ENCODE results near the gene PNMA8C.
"Not testable (repeated sequence)": the region's sequence is repeated elsewhere in the genome, so short reads cannot be mapped to it uniquely, and the experiment has no call there.

PNMA8C gene

DNA sequence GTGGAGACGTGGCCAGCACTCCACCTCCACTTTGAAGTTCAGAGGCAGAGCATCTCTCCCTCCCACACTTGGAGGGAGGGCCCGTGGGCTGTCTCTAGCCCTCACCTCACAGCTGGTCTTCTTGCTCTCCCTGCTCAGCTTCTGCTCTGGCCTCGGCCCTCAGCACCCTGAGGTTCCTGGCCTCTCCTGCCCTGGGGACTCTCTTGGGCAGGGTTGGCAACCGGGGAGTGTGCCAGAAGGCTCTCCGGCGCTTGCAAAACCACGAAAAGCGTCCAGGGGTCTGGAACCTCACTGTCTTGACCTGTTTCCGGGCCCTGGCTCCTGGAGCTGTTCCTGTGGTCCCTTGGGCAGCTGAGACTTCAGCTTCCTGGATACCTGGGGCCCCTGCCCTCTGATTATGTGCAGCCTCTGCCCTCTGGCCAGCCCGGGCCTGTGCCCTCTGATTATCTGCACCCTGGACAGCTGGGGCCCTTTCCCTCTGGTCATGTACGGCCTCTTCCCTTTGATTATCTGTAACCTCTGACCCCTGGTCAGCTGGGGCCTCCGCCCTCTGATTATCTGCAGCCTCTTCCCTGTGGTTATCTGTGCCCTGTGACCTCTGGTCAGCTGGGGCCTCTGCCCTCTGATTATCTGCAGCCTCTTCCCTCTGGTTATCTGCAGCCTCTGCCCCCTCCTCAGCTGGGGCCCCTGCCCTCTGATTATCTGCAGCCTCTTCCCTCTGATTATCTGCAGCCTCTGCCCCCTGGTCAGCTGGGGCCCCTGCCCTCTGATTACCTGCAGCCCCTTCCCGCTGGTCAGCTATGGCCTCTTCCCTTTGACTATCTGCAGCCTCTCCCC, 17.4 kb downstream of the PNMA8C start:
- FAIRE-seq: no peak

DNA sequence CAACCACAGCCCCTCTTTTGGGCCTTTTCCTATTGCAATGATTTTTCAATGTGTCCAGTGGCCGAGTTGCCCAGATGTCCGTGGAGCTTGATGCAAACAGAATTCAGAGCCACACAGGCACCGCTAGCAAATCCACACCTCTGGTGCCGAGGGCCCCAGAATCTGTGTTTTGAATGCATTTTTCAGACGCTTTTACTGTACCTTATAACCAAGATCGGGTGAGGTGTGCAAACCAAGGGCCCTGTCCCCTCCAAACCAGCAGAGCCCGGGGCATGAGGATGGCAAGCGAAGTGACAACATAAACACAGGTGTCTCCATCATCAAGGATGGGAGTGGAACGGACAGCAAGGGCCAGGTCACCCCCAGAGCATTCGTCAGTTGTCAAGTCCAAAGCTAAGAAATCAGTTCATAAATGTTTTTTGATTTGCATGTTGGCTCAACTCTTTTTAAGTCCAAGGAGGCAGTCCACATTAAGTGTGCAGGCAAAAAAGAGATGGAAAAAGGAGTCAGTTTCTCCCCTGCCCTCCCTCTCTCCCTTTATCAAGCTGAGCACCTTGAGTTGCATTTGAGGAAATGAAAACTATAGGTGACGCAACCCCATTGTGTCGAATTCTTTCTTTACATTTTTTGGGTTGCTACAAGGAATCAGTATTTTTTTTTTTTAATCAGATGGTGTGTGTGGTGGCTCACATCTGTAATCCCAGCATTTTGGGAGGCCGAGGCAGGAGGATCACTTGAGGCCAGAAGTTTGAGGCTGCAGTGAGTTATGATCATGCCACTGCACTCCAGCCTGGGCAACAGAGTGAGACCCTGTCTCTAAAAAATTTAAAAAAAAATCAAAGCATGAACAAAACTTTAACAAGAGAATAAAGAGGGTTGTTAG, 18.3 kb downstream of the PNMA8C start:
- no peak for FAIRE-seq

DNA sequence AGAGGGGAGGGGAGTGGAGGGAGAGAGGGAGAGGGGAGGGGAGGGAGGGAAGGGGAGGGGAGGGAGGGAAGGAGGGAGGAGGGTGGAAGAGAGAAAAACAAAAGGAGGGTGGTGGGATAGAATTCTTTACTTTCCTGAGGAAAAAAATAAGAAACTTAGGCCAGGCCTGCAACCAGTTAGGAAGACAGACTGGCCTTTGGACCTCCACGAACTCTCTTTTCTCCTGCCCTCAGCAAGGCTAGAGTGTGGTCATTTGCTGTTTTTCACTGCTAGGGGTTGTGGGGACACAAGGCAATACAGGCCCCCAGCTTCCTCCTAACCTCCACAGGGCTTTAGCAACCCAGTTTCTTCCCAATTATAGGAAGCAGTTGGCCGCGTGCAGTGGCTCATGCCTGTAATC, 19.5 kb downstream of the PNMA8C start:
- FAIRE-seq: no peak

DNA sequence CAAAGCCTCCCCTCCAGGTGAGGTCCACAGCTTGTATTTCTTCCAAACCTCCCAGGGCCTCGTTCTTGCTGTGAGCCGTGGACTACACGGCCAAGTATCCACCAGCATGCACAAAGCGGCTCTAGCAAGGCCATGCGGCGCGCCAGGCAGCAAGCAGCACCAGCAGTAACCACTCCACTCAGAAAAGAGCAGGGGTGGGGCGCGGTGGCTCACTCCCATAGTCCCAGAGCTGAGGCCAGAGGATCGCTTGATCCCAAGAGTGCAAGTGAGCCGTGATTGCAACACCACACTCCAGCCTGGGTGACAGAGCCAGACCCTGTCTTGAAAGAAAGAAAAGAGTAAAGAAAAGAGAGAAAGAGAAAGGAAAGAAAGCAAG, 20.1 kb downstream of the PNMA8C start:
- no peak for FAIRE-seq

DNA sequence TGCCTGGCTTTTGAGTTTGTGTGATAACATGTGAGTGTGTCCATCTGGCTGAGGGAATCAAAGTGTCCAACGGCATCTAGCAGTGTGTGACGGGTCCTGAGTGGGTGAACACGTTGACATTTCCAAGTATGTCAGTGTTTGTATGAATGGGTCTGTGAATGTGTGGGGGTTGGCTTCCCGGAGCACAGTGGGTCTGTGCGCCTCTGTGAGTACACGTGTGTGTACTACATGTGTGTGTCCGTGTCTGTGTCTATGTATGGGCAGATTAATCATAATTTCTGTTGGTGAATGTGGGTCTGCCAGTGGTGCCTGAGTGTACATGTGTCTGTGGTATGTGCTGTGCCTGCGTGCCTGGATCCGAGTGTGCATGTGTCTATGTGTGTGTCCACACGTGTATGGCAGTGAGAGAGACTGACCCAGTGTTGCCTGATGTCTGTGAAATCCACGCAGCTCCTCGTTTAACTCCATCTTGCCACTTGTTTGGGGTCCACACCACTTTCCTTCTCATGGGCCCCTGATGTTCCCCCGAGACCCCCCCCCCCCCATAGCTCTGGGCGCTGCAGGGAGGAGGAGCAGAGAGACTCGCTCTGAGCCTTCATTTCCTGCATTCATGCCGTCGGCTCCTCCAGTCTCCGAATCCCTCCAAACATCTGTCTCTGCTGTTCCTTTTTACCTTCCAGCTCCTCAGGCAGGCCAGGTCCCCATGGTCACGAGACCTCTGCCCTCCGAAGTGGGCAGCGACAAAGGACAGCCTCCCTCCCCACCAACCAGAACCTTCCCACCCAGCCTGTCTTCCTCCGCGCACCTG, 20.7 kb downstream of the PNMA8C start:
- no peak for FAIRE-seq

DNA sequence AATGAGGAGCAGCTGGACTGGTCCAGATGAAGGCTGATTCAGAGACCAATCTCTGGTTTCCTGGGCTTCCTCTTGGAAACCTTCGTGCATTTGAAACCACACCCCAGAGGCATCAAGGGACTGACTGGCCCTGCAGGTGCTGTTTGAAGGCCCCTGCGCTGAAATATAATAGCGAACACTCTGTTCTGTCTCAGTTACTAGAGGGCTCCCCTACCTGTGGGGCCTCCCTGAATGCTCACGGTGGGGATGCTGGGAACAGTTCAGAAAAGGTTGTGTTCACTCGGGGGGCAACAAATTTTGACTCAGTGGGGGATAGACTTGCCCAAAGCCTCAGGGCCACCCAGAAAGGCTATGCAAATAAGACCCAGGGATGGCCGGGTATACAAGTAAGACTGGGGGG, 21.8 kb downstream of the PNMA8C start:
- FAIRE-seq: no peak

DNA sequence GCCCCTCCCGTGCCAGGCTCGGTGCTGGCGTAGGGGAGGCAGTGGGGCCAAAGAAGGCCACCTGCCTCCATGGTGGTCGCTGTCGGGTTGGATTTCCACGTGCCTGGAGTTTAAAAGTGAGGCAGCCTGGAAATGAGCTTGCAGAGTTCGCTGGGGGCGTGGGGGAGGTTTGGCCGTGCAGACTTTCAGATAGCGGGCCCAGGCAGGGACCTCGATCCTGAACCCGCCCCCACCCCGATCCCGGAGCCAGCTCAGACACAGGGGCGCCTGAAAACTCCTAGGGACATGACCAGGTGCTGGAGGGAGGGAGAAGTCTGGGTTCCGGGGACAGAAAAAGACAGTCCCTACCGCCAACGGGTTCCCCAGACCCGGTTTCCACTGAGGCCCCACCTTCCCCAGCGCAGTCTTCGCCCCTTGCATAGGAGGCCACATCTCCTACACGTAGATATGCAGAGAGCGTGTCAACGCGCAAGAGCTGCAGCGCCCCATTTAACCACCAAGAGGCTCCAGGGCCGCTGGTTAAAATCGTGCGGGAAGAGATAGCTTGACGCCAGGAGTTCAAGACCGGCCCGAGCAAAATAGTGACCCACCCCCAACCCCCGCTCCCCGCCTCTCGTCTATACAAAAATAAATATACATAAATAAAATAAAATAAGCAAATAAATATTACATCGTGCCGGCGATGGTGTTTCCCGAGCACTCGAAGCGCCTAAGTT, 23.8 kb downstream of the PNMA8C start:
- no peak for FAIRE-seq

DNA sequence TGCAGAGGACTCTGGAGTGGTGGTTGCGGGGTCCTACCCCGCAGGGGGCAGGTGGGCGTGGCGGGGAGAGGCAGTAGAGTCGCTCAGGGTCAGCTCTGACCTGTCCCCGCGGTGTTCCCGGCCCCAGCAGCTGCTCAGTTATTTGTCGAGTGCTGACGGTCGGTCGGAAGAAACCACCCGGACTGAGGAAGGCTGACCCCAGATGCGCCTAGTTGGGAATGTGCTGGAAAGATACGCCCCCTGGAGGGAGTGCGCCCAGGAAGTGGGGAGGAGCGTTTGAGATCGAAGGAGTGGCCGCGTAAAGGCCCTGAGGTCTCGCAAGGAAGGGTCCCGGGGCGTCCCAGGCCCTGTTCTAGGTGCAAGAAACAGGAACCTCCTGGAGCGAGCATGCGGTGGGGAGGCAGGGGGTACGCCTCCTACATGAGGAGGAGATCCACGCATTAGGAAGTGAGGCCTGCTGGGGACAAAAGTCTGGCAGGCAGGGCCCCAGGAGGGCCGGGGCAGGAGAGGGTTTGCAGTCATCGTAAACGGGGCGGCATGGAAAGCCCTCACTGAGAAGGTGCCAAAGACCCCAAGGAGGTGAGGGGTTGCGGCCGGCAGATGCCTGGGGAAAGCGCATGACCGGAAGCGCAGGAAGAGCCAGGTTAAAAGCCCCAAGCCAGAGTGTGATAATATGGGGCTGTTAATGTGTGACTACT, 24.5 kb downstream of the PNMA8C start:
- FAIRE-seq: no peak

DNA sequence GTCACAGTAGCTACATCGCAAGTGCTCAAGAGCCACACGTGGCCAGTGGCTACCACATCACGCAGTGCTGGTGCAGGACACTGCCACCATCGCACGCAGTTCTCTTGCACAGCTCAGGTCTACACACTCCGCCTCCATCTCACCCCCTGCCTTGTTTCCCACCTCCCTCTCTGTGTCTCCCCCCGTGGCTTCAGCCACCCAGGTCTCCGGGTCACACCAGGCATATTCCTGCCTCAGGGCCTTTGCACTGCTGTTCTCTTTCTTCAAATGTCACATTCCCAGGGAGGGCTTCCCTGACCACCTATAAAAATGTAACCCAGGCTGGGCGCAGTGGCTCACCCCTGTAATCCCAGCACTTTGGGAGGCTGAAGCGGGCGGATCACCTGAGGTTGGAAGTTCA, 26.0 kb downstream of the PNMA8C start:
- no peak for FAIRE-seq

DNA sequence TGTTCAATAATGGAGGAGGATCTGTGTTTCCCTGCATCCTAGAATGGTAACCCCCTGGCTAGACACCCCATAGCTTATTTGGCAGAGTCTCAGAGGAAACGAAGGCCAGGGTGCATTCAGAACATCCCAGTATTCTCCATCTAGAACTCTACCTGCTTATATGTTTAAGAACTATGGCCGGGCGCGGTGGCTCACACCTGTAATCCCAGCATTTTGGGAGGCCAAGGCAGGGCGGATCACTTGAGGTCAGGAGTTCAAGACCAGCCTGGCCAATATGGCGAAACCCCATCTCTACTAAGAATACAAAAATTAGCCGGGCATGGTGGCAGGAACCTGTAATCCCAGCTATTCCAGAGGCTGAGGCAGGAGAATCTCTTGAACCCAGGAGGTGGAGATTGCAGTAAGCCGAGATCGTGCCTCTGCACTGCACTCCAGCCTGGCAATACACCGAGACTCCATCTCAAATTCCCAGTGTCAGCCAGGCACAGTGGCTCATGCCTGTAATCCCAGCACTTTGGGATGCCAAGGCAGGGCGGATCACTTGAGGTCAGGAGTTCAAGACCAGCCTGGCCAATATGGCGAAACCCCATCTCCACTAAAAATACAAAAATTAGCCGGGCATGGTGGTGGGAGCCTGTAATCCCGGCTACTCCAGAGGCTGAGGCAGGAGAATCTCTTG, 30.8 kb downstream of the PNMA8C start:
- not testable (repeated sequence) for FAIRE-seq

DNA sequence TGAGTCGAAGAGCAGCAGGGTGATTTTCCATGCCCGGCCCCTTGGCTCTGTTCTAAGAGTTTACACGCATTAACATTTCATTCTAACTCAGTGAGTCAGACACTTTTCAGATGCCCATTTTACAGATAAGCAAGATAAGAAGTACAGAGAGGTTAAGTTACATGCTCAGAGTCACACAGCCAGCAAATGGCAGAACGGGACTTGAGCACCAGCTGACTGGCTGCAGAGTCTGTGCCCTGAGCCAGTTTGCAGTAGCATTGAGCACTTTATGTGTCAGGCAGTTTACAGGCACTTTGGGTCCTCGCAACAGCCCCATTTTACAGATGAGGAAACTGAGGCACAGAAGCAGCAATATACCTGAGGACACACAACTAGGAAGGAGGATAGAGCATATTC, 34.3 kb downstream of the PNMA8C start:
- no peak for FAIRE-seq

DNA sequence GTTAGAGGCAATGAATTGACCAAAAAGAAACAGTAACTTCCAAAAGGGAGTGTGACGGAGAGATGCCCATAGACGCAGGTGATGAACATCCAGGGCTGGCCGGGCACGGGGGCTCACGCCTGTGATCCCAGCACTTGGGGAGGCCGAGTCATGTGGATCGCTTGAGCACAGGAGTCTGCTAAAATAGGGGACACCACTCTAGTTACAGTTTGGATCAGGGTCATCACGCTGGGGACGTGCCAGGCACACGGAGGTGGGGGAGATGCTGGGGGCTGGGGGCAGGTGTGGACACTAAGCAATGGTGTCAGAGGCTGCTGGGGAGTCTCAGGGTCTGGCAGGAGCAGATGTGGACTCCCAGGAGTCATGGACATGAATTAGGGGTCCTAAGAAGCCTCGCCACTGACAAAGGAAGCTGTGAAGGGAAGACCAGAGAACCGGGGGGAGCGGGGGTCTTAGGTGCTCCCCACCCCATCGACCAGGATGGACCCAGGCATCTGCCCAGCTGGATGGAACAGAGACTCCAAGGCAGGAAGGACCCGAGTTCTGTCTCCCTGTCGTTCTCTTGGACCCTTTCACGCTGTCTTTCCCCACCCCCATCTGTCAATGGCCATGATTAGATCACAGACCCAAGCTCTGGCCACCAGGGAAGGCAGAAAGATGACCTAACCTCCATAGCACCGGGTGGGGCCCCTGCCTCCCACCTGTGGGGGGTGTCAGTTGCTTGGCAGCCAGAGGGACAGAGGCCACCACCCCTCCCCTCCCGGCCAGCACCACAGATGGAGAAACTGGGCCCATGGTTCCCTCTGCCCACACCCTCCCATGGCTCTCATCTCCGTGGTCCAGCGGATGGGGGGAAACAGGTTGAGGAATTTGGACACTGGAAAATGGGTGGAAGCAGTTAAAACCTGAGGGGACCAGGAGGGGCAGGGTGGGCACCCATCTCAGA, 35.0 kb downstream of the PNMA8C start:
- no peak for FAIRE-seq

DNA sequence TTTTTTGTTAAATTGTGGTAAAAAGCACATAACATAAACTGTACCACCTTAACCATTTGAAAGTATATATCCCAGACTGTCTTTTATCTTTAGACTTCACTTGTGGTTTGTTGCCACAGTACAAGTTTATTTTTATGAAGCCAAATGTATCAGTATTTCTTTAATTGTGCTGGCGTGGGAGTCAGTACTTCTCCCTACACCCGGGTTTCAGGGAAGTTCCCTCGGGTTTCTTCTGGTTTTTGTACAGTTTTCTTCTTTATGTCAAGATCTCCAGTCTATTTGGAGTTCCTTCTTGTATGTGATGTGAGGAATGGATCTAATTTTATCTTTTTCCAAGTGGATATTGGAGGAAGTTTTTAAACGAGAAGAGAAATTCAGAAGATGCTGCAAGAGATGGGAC, 35.9 kb downstream of the PNMA8C start:
- no peak for FAIRE-seq

DNA sequence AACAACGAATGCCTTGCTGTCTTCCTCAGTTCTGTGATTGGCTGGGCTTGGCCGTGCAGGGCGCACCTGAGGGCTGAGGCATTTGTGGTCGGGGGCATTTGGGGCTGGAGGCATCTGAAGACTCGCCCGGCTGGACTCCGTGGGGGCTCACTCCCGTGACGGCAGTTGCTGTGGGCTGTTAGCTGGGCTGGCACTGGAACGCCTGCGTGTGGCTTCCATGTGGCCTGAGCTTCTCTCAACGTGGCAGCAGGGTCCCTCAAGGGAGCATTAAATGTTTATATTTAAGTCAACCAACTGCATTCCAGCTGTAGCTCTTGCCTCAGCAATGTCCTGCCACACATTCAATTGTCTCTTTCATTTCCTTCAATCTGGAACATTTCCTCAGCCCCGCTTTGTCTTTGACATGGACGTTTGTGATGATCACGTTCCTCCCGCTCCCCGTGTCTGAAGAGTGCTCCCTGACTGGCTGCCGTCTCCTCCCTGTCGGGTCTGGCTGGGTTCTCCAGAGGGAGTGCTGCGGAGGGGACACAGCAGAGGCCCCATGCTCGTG, 36.4 kb downstream of the PNMA8C start:
- FAIRE-seq: no peak

DNA sequence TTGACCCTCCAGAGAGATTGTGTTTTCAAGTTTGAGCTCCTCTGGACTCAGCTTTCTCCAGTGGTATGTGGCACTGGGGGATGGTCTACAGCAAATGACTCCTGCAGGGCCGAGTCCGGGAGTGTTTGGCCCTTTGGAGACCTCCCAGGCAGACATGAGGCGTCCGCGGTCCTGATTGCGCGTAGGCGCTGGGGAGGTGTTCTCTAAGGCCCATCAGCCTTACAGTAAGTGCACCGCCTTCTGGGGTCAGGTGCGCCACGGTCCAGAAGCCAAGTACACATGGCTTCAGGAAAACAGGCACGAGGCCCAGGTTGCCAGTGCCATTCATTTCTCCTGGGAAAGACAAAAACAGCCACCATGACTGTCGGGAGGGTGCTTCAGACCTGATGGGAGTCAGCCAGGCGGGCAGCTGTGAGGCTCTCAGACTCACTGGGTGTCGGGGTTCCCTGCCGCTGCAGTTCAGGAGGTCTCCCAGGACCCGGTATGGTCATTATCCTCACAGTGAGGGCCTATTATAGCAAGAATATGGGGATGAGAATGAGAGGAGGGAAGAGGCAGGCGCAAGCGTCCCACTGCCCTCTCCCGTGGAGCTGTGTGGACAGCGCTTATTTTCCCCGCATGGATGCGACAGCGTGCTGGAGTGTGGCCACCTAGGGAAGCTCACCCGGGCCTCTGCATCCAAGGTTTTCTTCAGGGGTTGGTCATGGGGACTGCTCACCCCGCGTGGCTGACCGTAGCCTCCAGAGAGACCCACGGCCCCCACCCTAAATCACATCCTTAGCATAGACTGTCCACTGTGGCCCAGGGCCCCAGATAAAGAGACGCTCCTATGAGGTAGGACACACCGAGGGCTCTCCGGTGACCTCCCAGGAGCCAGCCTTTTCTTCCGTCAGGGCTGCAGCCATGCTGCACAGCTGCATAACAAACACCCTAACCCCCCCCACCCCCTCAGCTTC, 37.2 kb downstream of the PNMA8C start:
- FAIRE-seq: no peak

DNA sequence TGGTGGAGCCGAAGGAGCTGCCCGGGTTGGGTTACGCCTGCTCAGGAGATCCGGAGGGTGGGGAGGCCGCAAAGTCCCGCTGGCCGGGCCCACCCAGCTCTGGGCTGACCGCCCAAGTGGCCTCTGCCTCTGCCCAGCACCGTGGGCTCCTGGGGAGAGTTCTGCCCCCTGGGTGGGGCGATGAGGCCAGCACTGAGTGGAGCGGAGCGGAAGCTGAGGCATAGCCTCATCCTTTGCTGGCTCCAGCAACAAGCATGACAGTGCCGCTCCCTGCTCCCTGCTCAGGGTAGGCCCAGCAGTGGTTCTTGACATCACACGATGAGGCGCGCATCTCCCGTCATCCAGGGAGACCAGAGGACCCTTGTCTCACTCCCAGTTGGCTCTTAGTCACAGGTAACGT, 37.9 kb downstream of the PNMA8C start:
- no peak for FAIRE-seq

DNA sequence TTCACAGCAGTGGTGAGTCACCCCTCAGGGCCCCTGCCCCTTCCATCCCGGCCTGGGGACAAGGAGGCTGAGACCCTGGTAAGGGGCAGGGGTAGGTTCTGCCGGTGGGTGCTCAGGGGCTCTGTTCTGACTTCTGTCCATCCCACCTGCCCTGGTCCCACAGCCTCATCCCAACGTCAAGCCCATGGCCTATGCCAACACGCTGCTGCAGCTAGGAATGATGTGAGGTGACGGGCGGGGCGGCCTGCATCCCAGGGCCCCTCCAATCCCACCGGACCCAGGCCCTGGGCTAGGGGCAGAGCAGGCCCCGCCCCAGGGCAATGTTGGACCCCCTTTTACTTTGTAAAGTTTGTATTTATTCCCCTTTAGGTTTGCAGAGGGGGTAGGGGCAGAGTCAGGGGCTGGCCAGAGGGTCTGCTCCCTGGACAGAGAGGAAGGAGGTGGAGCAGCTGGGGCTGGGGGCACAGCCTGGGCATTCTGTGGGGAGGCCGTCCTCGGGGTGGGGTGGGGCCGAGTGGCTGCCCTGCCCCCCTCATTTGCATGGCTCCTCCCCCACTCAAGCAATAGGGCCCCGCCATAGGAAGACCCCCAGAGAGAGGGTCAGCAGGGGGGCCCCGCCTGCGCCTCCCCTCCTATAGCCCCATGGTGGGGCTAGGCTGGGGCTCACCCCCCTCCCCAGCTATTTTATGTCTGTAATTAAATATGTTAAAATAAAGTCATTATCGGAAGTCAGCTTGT, 38.4 kb downstream of the PNMA8C start:
- no peak for FAIRE-seq
